A673 (cell line): ENCODE data around the gene IGF2BP1. TPM values are rescaled to one million over a fixed set of nuclear protein-coding genes. Genes with fewer than 3 reads are reported as not detected.
A peak's percentile ranks its signal among the peaks of the same experiment; 100 is the strongest.

ENCODE experiments used
- BruUV-seq: library from RNA; stranded (reverse); fragments of 400-500 nt; replicated peaks from 2 replicates; lab custom pipeline; 2021; lab: Mats Ljungman, UMichigan
- CTCF ChIA-PET: fragments of 300-600 bp; sonication (Branson Sonifier 250); formaldehyde crosslinking; loops from one replicate; lab custom pipeline; 2022; ENCODE audit warnings: antibody characterized with exemption; lab: Charles Lee
- POLR2A ChIA-PET: fragments of 300-600 bp; sonication (Branson Sonifier 250); formaldehyde crosslinking; loops from one replicate; lab custom pipeline; 2022; ENCODE audit warnings: antibody characterized with exemption; ENCODE audit not compliant: low non-redundant PET; lab: Charles Lee
- DNase-seq: peaks from one replicate; pipeline ENCODE4 v3.0.0-alpha.2; 2015; ENCODE audit warnings: low spot score
- H3K27ac ChIP-seq: fragments of 200-600 bp; sonication (generic); 2 replicates; pipeline ENCODE4 v1.5.1; 2016; ENCODE audit warnings: mixed run types, low read depth, mild to moderate bottlenecking, mixed read lengths, antibody characterized with exemption, low read length; ENCODE audit not compliant: poor library complexity, severe bottlenecking
- H3K27me3 ChIP-seq: fragments of 200-600 bp; sonication (generic); replicated peaks from 2 replicates; pipeline ENCODE4 v1.6.1; 2017; ENCODE audit warnings: mixed run types, low read depth, mild to moderate bottlenecking, mixed read lengths, antibody characterized with exemption, low read length; ENCODE audit not compliant: insufficient read depth, poor library complexity
- H3K36me3 ChIP-seq: fragments of 200-600 bp; sonication (generic); 2 replicates; pipeline ENCODE4 v1.6.1; 2016; ENCODE audit warnings: mixed run types, mild to moderate bottlenecking, mixed read lengths, antibody characterized with exemption, low read length; ENCODE audit not compliant: insufficient read depth, poor library complexity, severe bottlenecking
- H3K4me1 ChIP-seq: fragments of 200-600 bp; sonication (generic); 2 replicates; pipeline ENCODE4 v1.6.1; 2017; ENCODE audit warnings: mixed run types, mild to moderate bottlenecking, mixed read lengths, antibody characterized with exemption, low read length; ENCODE audit not compliant: insufficient read depth, poor library complexity, severe bottlenecking
- H3K4me3 ChIP-seq: fragments of 200-600 bp; sonication (generic); 2 replicates; pipeline ENCODE4 v1.5.1; 2016; ENCODE audit warnings: low read depth, mixed run types, mild to moderate bottlenecking, mixed read lengths, low read length; ENCODE audit not compliant: poor library complexity, severe bottlenecking
- H3K9me3 ChIP-seq: fragments of 200-600 bp; sonication (generic); 2 replicates; pipeline ENCODE4 v1.6.1; 2016; ENCODE audit warnings: mixed run types, low read depth, mild to moderate bottlenecking, mixed read lengths, antibody characterized with exemption, low read length; ENCODE audit not compliant: poor library complexity, severe bottlenecking
- CTCF ChIP-seq: fragments of 300-800, 200-600 bp; sonication (generic); conservative IDR thresholded peaks from 2 replicates; pipeline ENCODE4 v1.5.1; 2017; ENCODE audit warnings: low read depth, mild to moderate bottlenecking, antibody characterized with exemption, low read length, moderate library complexity, mixed read lengths
- EZH2 ChIP-seq: fragments of 200-600 bp; sonication (generic); IDR thresholded peaks from 2 replicates; pipeline ENCODE4 v1.6.1; 2017; ENCODE audit warnings: borderline replicate concordance, low read depth, mild to moderate bottlenecking, mixed read lengths, antibody characterized with exemption, low read length; ENCODE audit not compliant: poor library complexity, severe bottlenecking
- intact Hi-C: fragments of 100-400 bp; cut with micrococcal nuclease; formaldehyde crosslinking; loops from one replicate; pipeline ENCODE4 v1.10.0; 2022; ENCODE audit not compliant: unreplicated experiment
- total RNA-seq: library from RNA; stranded (reverse); gene quantifications from 2 replicates; pipeline ENCODE4 v1.2.3, GENCODE V29; 2021

The IGF2BP1 gene
- total RNA-seq, 1 experiment from 2014 or later: 517 TPM

GRCh38 chr17:48995304-48995973 is 1.7 kb upstream of the IGF2BP1 start:
- H3K4me3 ChIP-seq: peak overlapping the region; percentile 97
- peaks cover 37% of the 10 kb centered on the region for H3K4me1 ChIP-seq
- H3K9me3 ChIP-seq: no peaks in the 10 kb centered on the region
- peaks cover 22% of the 10 kb centered on the region for H3K36me3 ChIP-seq
- H3K27ac ChIP-seq: peak overlapping the region; percentile 100
- no TSS peak for BruUV-seq
- TF ChIP-seq CTCF: no peak
- TF ChIP-seq EZH2: no peak
- POLR2A ChIA-PET: no interaction called here
- no peaks in the 10 kb centered on the region for H3K27me3 ChIP-seq
- CTCF ChIA-PET: no interaction called here
- intact Hi-C loops: loop anchor here (5.0 kb wide), 1 partner anchor 37 kb away; no protein-coding TSS in a partner anchor
- peak; percentile 88 for DNase-seq

- POLR2A ChIA-PET: interaction anchor here (0.6 kb wide), 2 partner anchors 11 to 34 kb away, joined by 3 to 7 read pairs; no protein-coding TSS in a partner anchor
- H3K4me3 ChIP-seq: peak overlapping the region; percentile 97
- DNase-seq: peak; percentile 96
- peaks cover 29% of the 10 kb centered on the region for H3K36me3 ChIP-seq
- peaks cover 32% of the 10 kb centered on the region for H3K4me1 ChIP-seq
- TF ChIP-seq EZH2 (no peak), CTCF (no peak)
- no TSS peak for BruUV-seq
- no peaks in the 10 kb centered on the region for H3K9me3 ChIP-seq
- no peaks in the 10 kb centered on the region for H3K27me3 ChIP-seq
- CTCF ChIA-PET: no interaction called here
- intact Hi-C loops: loop anchor here (5.0 kb wide), 1 partner anchor 36 kb away; no protein-coding TSS in a partner anchor
- peak overlapping the region; percentile 100 for H3K27ac ChIP-seq
Observed at GRCh38 chr17:48995974-48996721, 1.0 kb upstream of the IGF2BP1 start.

- no TSS peak for BruUV-seq
- Histone ChIP-seq H3K4me3 (peak overlapping the region; percentile 97), H3K4me1 (peaks cover 26% of the 10 kb centered on the region), H3K9me3 (no peaks in the 10 kb centered on the region), H3K27me3 (no peaks in the 10 kb centered on the region), H3K27ac (peak overlapping the region; percentile 100), H3K36me3 (peaks cover 35% of the 10 kb centered on the region)
- POLR2A ChIA-PET: interaction anchor here (0.6 kb wide), 2 partner anchors 11 to 34 kb away, joined by 3 to 7 read pairs; no protein-coding TSS in a partner anchor
- no peak for DNase-seq
- CTCF ChIA-PET: interaction anchor here (0.9 kb wide), 1 partner anchor 18 kb away, joined by 3 read pairs; no protein-coding TSS in a partner anchor
- no peak for TF ChIP-seq CTCF
- no peak for TF ChIP-seq EZH2
- intact Hi-C loops: loop anchor here (5.0 kb wide), 1 partner anchor 36 kb away; no protein-coding TSS in a partner anchor
Observed at GRCh38 chr17:48996722-48997102, 473 bp upstream of the IGF2BP1 start.
